Measurements from ENCODE around the gene MCU.
"Not testable (repeated sequence)": the region's sequence is repeated elsewhere in the genome, so short reads cannot be mapped to it uniquely, and the experiment has no call there.

MCU gene

GRCh38 chr10:72763201-72763600 lies 71.3 kb downstream of the MCU start:
- no peak overlapping the region for H2BK12ac ChIP-seq (ENCODE audit: low read length in 2 of 2)
- H2BK15ac ChIP-seq (ENCODE audit: low read depth, poor library complexity, severe bottlenecking): no peak overlapping the region
- no peak overlapping the region for H3K23ac ChIP-seq (ENCODE audit: low read length in 2 of 2)
- H2BK120ac ChIP-seq (ENCODE audit: low read depth, low read length): no peak overlapping the region
- no peak overlapping the region for H2AFZ ChIP-seq (ENCODE audit: low read depth, low read length)
- no peak overlapping the region for H4K8ac ChIP-seq (ENCODE audit: low read length)
- peaks cover 6% of the 10 kb centered on the region for H3K9me3 ChIP-seq (ENCODE audit: control insufficient read depth, low read length)
- peaks cover 6% of the 10 kb centered on the region for H3K4me1 ChIP-seq (ENCODE audit: control insufficient read depth, insufficient read depth, low read depth, low read length)
- H2BK5ac ChIP-seq (ENCODE audit: low read depth, low read length, poor library complexity, severe bottlenecking): no peak overlapping the region
- H3K9ac ChIP-seq (ENCODE audit: low read length): no peak overlapping the region
- no peak overlapping the region for H3K4me3 ChIP-seq (ENCODE audit: insufficient read depth in 1 of 2, low read depth in 1 of 2, low read length in 2 of 2)
- H3K27me3 ChIP-seq (ENCODE audit: control insufficient read depth in 1 of 2, insufficient read depth in 1 of 2, low read length in 2 of 2): no peaks in the 10 kb centered on the region
- H4K91ac ChIP-seq (ENCODE audit: low read length): no peak overlapping the region
- peak overlapping the region in 1 of 2 experiments; percentile 33 for H3K18ac ChIP-seq (ENCODE audit: low read depth in 1 of 2, low read length in 2 of 2)
- H3K14ac ChIP-seq (ENCODE audit: low read length in 2 of 2): no peak overlapping the region
- no peak overlapping the region for H3K4ac ChIP-seq (ENCODE audit: low read depth in 1 of 2, low read length in 2 of 2)
- DNase-seq: no peak
- peak overlapping the region; percentile 62 for H3K27ac ChIP-seq (ENCODE audit: low read length, poor library complexity, severe bottlenecking)
- peak overlapping the region; percentile 100 for H2AK5ac ChIP-seq (ENCODE audit: low read length, severe bottlenecking)
- H3K79me1 ChIP-seq (replicated peaks; ENCODE audit: low read length, poor library complexity, severe bottlenecking): peaks cover 19% of the 10 kb centered on the region
- 98% methylated on average over 3 of the region's 3 CpGs for WGBS
- H3K4me2 ChIP-seq (ENCODE audit: low read length, poor library complexity, severe bottlenecking): no peak overlapping the region
- H3K36me3 ChIP-seq (ENCODE audit: control insufficient read depth in 1 of 2, insufficient read depth in 2 of 2, low read depth in 1 of 2, low read length in 2 of 2): peaks cover 0 to 4% of the 10 kb centered on the region in 2 experiments

- Histone ChIP-seq H2AK5ac (ENCODE audit: low read length, severe bottlenecking) (no peak overlapping the region), H4K8ac (ENCODE audit: low read length) (no peak overlapping the region), H2AFZ (ENCODE audit: low read depth, low read length) (no peak overlapping the region), H4K91ac (ENCODE audit: low read length) (no peak overlapping the region), H3K23ac (ENCODE audit: low read length in 2 of 2) (no peak overlapping the region), H3K4me1 (ENCODE audit: control insufficient read depth, insufficient read depth, low read depth, low read length) (peaks cover 6% of the 10 kb centered on the region), H2BK120ac (ENCODE audit: low read depth, low read length) (no peak overlapping the region), H3K27ac (ENCODE audit: low read length, poor library complexity, severe bottlenecking) (peak overlapping the region; percentile 62), H3K27me3 (ENCODE audit: control insufficient read depth in 1 of 2, insufficient read depth in 1 of 2, low read length in 2 of 2) (no peaks in the 10 kb centered on the region), H3K14ac (ENCODE audit: low read length in 2 of 2) (no peak overlapping the region), H3K4me2 (ENCODE audit: low read length, poor library complexity, severe bottlenecking) (no peak overlapping the region), H3K4me3 (ENCODE audit: insufficient read depth in 1 of 2, low read depth in 1 of 2, low read length in 2 of 2) (no peak overlapping the region), H2BK12ac (ENCODE audit: low read length in 2 of 2) (no peak overlapping the region), H3K9me3 (ENCODE audit: control insufficient read depth, low read length) (peaks cover 6% of the 10 kb centered on the region), H3K9ac (ENCODE audit: low read length) (no peak overlapping the region), H3K36me3 (ENCODE audit: control insufficient read depth in 1 of 2, insufficient read depth in 2 of 2, low read depth in 1 of 2, low read length in 2 of 2) (peaks cover 0 to 5% of the 10 kb centered on the region in 2 experiments), H3K18ac (ENCODE audit: low read depth in 1 of 2, low read length in 2 of 2) (no peak overlapping the region), H3K79me1 (replicated peaks; ENCODE audit: low read length, poor library complexity, severe bottlenecking) (peaks cover 22% of the 10 kb centered on the region), H2BK5ac (ENCODE audit: low read depth, low read length, poor library complexity, severe bottlenecking) (no peak overlapping the region), H2BK15ac (ENCODE audit: low read depth, poor library complexity, severe bottlenecking) (no peak overlapping the region), H3K4ac (ENCODE audit: low read depth in 1 of 2, low read length in 2 of 2) (no peak overlapping the region)
- DNase-seq: peak; percentile 67
Measured at GRCh38 chr10:72764151-72764550, 72.2 kb downstream of the MCU start.

GRCh38 chr10:72765051-72765745 lies 73.3 kb downstream of the MCU start:
- Histone ChIP-seq H3K9ac (ENCODE audit: low read length) (no peak overlapping the region), H3K4ac (ENCODE audit: low read depth in 1 of 2, low read length in 2 of 2) (no peak overlapping the region), H4K8ac (ENCODE audit: low read length) (no peak overlapping the region), H4K91ac (ENCODE audit: low read length) (no peak overlapping the region), H3K4me3 (ENCODE audit: insufficient read depth in 1 of 2, low read depth in 1 of 2, low read length in 2 of 2) (no peak overlapping the region), H3K4me2 (ENCODE audit: low read length, poor library complexity, severe bottlenecking) (no peak overlapping the region), H3K9me3 (ENCODE audit: control insufficient read depth, low read length) (peaks cover 6% of the 10 kb centered on the region), H2BK5ac (ENCODE audit: low read depth, low read length, poor library complexity, severe bottlenecking) (no peak overlapping the region), H3K18ac (ENCODE audit: low read depth in 1 of 2, low read length in 2 of 2) (no peak overlapping the region), H3K4me1 (ENCODE audit: control insufficient read depth, insufficient read depth, low read depth, low read length) (peaks cover 6% of the 10 kb centered on the region), H3K36me3 (ENCODE audit: control insufficient read depth in 1 of 2, insufficient read depth in 2 of 2, low read depth in 1 of 2, low read length in 2 of 2) (peaks cover 0 to 11% of the 10 kb centered on the region in 2 experiments), H2AFZ (ENCODE audit: low read depth, low read length) (no peak overlapping the region), H2AK5ac (ENCODE audit: low read length, severe bottlenecking) (no peak overlapping the region), H3K27ac (ENCODE audit: low read length, poor library complexity, severe bottlenecking) (peak overlapping the region; percentile 26), H2BK120ac (ENCODE audit: low read depth, low read length) (no peak overlapping the region), H3K27me3 (ENCODE audit: control insufficient read depth in 1 of 2, insufficient read depth in 1 of 2, low read length in 2 of 2) (no peaks in the 10 kb centered on the region), H3K23ac (ENCODE audit: low read length in 2 of 2) (no peak overlapping the region), H3K79me1 (replicated peaks; ENCODE audit: low read length, poor library complexity, severe bottlenecking) (peaks cover 17% of the 10 kb centered on the region), H2BK15ac (ENCODE audit: low read depth, poor library complexity, severe bottlenecking) (no peak overlapping the region), H2BK12ac (ENCODE audit: low read length in 2 of 2) (no peak overlapping the region), H3K14ac (ENCODE audit: low read length in 2 of 2) (no peak overlapping the region)
- WGBS: 100% methylated on average over 3 of the region's 3 CpGs
- DNase-seq: no peak

DNA sequence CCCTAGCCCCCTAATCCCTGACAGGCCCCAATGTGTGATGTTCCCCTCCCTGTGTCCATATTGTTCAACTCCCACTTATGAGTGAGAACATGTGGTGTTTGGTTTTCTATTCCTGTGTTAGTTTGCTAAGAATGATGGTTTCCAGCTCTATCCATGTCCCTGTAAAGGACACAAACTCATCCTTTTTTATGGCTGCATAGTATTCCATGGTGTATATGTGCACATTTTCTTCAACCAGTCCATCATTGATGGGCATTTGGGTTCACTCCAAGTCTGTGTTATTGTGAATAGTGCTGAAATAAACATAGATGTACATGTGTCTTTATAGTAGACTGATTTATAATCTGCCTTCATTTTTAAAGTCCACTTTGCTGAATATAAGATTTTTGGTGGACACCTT lies 79.3 kb downstream of the MCU start:
- H4K91ac ChIP-seq (ENCODE audit: low read length); H2BK12ac ChIP-seq (ENCODE audit: low read length in 2 of 2); H3K9ac ChIP-seq (ENCODE audit: low read length); H3K4me3 ChIP-seq (ENCODE audit: insufficient read depth in 1 of 2, low read depth in 1 of 2, low read length in 2 of 2); H4K8ac ChIP-seq (ENCODE audit: low read length); H3K18ac ChIP-seq (ENCODE audit: low read depth in 1 of 2, low read length in 2 of 2); H3K4me2 ChIP-seq (ENCODE audit: low read length, poor library complexity, severe bottlenecking); H2BK5ac ChIP-seq (ENCODE audit: low read depth, low read length, poor library complexity, severe bottlenecking); H2AK5ac ChIP-seq (ENCODE audit: low read length, severe bottlenecking); H3K4me1 ChIP-seq (ENCODE audit: control insufficient read depth, insufficient read depth, low read depth, low read length); H3K4ac ChIP-seq (ENCODE audit: low read depth in 1 of 2, low read length in 2 of 2); H3K27ac ChIP-seq (ENCODE audit: low read length, poor library complexity, severe bottlenecking); H3K23ac ChIP-seq (ENCODE audit: low read length in 2 of 2); H2BK120ac ChIP-seq (ENCODE audit: low read depth, low read length); H2AFZ ChIP-seq (ENCODE audit: low read depth, low read length); H2BK15ac ChIP-seq (ENCODE audit: low read depth, poor library complexity, severe bottlenecking); H3K14ac ChIP-seq (ENCODE audit: low read length in 2 of 2); DNase-seq; H3K27me3 ChIP-seq (ENCODE audit: control insufficient read depth in 1 of 2, insufficient read depth in 1 of 2, low read length in 2 of 2): not testable (repeated sequence)
- Histone ChIP-seq H3K36me3 (ENCODE audit: control insufficient read depth in 1 of 2, insufficient read depth in 2 of 2, low read depth in 1 of 2, low read length in 2 of 2) (peaks cover 3 to 15% of the 10 kb centered on the region in 2 experiments), H3K79me1 (replicated peaks; ENCODE audit: low read length, poor library complexity, severe bottlenecking) (peaks cover 25% of the 10 kb centered on the region), H3K9me3 (ENCODE audit: control insufficient read depth, low read length) (peaks cover 33% of the 10 kb centered on the region)

All from mesenchymal stem cell (in vitro differentiated cells and primary cell).